ENCODE data around the gene XKRX.

XKRX gene

DNA sequence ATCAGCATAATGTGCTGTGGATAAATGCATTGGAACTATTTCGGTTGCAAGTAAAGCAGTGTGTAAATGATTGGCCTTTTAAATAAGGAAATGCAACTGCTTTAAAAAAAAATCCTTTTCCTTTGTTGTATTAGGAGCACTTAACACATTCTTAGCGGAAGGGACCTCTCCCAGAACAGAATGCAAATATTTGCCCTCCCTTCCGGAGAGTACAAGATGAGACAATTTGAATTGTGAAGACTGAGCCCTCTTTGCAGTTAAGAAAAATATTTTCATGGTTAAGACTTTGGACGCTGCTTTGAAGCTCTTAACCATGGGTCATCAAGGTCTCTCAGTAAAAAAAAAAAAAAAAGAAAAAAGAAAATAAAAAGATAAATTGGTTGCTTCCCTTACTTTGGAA lies 45.1 kb downstream of the XKRX start:
- DNase-seq, result no peak

DNA sequence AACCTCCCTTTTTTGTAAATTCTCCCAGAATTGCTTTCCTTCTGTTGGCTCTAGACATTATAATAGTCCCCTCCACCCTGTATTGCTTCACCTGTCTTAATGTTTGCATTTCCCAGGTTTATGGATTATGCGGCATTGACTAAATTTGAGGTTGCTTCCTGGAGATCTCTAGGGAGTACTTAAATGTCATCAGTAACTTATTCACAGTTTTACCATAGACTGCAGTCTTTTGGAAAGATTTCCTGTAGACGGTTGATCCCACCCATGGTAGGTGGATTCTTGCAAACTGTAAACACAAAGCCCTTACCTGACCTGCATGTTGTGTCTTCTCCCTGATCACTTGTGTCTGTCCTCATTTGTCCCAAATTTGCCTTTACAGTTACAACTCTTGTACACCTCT lies 48.3 kb downstream of the XKRX start:
- DNase-seq, result no peak

DNA sequence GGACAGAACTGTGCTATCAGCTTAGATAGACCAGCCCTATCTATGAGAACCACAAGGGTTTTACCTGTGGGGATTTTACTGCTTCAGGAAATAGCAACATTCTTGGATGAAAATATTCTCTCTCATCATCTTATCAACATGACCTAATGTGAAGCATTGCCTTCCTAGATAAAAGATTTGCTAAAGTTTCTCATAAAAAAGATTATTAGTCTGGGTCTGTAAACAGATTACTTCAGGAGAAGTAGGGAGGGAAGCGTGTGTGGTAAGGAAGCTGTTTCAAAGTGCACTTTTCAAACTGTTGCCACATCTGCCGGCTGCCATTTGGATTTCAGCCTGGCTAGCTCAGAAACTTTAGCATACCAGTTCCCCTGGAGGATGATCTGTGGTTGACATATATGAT lies 54.4 kb downstream of the XKRX start, which contains the start of gene NOX1:
NOX1 (minus strand) TSS at position 35 of the 400 bp plus-strand sequence. CDS start 220 bp downstream, outside the sequence.
- no peak for DNase-seq

DNA sequence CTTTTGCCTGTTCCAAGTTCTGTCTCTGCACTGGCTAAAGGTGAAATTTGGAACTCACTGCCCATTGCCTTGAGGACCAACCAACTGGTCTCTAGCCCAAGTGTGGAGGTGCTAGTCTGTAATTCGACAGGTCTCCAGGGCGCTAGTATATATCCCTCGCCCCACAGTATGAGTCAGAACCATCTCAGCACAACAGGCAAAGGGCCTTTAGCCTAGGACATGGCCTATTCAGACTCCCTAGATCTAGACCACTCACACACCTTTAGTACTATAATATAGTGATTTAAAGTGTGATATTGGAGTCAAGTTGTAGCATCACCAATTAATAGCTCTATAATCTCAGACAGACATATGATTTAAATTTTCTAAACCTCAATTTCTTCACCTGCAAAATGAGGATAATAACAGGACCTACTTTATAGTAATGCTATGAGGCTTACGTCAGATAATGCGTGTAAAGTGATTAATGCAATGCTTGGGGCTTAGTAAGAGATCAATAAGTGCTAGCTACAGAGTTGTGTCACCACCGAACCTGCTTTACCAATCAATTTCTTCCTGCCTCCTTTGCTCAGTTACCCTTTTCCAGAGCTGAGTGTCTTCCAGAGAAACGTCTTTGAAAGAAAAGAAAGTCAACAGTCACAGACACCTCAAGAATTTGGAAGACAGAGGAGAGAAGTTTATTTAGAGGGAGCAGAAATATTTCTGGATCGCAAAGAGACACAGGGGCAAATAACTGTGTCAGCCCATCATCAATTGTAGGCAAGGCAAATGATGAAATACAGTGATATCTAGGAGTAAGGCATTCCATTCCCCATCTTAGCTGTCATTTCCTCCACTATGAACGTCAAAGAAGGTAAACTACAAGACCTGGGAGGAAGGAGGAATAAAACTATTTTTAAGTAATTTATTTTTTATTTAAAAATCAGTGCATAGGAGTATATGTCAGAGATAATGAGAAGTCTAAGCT lies 56.8 kb downstream of the XKRX start:
- DNase-seq, result no peak

DNA sequence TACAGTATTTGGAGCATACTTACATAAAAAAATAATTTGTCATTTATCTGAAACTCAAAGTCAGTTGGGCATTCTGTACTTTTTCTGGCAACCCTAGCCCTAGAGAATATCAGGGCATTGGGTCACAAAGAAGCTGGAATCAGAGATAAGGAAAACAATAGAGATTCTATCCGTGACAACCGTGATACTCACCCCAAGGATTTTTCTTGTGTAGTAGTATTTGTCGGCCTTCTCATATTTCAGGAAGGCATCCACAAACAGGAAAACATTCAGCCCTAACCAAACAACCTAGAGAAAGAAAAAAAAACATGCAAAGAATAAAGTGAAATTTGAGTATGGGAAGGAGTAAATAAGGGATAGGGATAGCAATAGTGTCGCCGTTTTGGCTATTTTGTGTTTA lies 58.2 kb downstream of the XKRX start:
- DNase-seq, result no peak

DNA sequence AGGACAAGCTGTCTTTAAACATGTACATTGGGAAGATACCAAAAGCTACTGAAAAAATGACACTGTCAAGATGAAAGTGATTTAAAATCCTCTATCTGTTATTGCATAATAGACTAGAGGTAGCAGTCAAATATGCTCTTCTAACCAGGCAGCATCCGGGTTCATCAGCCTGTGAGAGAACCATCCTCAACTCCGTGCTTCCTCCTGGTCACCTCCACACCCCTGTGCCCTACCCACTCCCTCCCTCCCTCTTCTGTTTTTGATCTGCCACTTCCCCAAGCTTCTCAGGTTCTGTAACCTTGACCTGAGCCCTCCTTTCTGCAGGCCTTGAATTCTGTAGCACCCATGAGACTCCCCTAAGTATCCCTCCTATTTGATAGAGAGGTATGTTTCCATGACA lies 60.4 kb downstream of the XKRX start:
- DNase-seq, result no peak

DNA sequence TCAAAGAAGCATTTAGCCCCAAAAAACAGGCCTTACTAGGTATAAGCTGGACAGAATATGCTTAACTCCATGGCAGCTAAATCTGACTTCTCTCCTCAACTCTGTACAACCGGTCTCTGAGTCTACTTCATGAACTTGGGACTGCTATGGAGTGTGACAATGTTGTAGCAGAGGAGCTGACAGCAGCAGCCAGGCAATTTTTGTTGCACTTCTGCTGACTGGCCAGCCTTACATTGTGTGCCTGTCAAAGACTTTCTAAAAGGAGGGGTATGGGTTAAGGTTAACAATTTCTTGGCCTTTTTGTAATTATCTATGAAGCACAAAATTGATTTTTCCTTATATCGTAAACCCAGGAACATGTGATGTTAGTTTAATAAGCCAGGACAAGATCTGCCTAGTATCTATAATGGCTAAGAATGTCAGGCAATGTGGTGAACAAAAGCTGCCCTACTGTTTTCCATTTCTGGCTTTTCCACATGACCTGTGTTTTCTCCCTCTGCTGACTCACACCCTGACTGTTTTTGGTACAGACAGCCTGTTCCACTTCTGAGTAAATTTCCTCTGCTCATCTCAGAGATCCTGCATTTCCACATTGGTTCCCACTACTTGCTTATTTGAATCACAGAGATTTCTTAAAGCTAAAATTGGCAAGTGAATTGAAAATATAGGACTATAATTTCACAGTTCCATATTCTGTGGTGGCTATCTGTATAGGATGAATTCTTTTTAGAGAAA lies 63.9 kb downstream of the XKRX start:
- DNase-seq, result no peak

Measured in DMS79 treated with DMSO at 0.1 percent for 48 hours (cell line).